NCI-H460 (cell line): ENCODE results near the gene DEXI. TPM values are rescaled to one million over a fixed set of nuclear protein-coding genes. Genes with fewer than 3 reads are reported as not detected.
"Not testable (repeated sequence)": the region's sequence is repeated elsewhere in the genome, so short reads cannot be mapped to it uniquely, and the experiment has no call there.

Experiments used
- DNase-seq: peaks from one replicate; pipeline ENCODE4 v3.0.0-alpha.2; 2016; ENCODE audit warnings: low read depth; ENCODE audit errors: extremely low read depth
- total RNA-seq: library from RNA; depleted of rRNA; stranded (reverse); fragments of >200 nt; shearing (Covaris generic); gene quantifications from 2 replicates; pipeline ENCODE4 v1.2.3, GENCODE V29; 2014

DEXI gene
- total RNA-seq, 1 experiment from 2014 or later = 35.3 TPM

DNA sequence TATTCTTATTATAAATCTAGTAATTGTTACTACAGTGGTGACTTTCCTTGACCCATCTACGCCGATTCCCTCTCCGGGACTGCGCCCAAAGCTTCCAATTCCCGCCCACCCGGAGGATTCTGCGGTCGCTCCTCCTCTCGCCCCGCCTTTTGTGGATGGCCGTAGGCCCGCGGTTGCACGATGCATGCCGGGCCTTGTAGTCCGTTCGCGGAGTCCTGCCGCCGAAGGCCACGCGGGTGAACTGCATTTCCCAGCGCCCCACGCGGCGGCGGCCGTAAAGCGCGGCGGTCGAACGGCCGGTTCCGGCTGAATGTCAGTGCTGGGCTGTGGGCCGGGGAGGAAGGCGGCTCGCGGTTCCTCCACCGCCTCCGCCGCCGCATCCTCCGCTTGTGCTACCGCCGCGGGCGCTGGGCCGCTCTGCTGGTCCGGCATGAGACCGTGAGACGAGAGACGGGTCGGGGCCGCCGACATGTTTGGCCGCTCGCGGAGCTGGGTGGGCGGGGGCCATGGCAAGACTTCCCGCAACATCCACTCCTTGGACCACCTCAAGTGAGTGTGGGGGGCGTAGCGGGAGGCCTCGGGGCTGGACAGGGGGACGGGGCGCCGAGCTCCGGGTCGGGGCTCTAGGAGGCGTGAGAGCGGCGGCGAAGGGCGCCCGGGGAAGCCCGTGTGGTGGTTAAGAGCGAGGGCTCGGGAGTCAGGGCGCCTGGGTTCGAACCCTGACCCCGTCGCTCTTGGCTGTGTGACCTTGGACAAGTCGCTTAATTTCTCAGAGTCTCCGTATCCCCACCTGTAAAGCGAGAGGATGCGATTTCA, 2.2 kb upstream of the DEXI start, which contains the start of gene CLEC16A:
CLEC16A (plus strand) TSS at position 316 of the 816 bp plus-strand sequence; CDS start at position 470, 154 bp downstream.
- peak; percentile 94 for DNase-seq

GRCh38 chr16:10943064-10943353, 741 bp upstream of the DEXI start:
- no peak for DNase-seq

GRCh38 chr16:10941935-10942351, 325 bp downstream of the DEXI start:
- DNase-seq = not testable (repeated sequence)

DNA sequence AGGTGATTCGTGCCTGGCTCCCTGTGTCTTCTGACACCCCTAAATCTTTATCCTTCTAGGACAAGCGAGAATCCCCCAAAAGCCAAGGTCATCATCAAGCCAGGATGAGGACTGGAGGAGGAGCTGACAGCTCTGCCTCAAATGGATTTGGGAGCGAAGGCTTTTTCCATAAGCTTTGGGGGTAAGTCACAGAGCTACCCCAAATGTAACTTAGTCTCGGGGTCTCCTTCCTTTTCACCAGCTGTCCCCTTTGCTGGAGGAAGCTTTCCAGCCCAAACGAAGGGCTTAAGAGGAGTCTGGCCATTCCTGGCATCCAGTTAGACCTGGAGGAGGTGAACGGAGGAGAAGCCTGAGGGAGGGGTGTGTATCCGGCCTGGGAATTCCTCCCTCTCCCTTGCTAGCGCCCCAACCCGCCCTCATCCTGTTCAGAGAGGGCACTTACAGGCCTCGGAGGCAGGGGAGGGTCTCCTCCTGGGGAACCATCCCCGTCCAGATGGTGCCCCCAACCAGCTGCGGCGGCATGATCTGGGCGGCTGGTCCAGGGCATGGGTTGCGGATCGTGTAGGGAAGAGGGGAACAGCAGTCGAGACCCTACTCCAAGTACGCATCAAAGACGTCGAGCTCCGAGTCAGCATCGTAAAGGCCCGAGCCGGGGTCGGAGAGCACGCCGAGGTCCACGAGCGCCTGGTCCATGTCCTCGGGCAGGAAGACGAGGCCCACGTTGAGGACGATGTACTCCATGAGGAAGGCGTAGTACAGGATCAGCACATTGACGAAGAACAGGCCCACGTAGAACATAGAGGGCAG, 938 bp downstream of the DEXI start:
- DNase-seq = no peak

GRCh38 chr16:10940501-10941079, 1.7 kb downstream of the DEXI start:
- no peak for DNase-seq

DNA sequence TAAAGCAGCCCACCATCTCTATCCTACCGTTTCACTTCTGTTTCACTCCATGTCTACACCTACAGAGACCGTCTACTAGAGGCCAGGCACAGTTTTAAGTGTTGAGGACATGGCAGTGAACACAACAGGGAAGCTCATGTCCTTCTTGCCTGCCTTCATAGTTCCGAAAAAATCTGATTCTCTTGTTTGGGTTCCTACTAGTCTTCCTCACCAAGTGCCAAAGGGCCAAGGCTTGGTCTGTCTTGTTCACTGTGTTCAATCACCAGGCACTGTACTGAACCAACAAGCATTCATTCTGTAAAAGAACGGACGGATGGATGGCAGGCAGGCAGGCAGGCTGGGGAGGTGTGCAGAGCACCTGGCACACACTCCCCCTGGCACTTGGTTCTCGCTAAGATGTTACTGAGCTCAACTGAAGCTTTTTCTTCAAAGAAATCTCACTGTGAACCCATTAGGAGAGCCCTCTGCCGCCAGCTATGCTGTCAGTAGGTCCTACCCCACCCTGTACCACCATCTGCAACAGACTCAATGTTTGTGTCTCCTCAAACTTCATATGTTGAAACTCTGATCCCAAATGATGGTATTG, 2.5 kb downstream of the DEXI start:
- no peak for DNase-seq

DNA sequence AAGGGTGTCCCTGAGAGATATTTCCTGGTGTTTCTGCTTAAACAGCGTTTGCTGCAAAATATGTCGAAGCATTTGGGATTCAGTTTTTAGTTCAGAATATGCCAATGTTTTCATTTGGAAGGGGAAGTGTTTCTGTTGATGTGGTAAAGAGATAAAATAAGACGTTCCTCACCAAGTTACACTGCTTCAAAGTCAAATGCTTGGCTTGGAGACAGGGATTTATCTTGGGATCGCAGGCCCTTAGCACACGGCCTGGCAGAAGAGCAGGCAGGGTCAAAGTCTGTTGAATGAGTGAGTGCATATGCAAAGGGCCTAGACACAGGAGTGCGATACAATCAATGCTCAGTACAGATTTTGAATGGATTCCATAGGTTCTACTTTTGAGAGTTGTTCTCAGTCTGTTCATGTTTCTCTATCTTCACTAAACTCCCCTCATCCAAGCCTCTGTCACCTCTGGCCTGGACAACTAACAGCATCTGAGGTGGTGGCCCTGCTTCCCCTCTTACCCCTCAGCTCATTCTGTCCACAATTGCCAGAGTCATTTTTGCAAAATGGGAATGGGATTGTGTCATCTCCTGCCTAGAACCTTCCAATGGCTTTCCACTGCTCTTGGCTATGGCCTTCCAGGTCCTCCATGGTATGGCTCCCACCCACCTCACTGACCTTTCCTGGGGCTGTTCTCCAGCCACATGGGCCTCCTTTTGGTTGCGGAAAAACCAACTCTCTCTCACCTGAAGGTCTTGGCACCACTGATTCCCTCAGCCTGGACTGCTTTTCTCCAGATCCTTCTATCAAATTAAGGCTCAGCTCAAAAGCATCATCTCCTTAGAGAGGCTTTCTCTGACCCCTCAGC, 3.2 kb downstream of the DEXI start:
- no peak for DNase-seq

DNA sequence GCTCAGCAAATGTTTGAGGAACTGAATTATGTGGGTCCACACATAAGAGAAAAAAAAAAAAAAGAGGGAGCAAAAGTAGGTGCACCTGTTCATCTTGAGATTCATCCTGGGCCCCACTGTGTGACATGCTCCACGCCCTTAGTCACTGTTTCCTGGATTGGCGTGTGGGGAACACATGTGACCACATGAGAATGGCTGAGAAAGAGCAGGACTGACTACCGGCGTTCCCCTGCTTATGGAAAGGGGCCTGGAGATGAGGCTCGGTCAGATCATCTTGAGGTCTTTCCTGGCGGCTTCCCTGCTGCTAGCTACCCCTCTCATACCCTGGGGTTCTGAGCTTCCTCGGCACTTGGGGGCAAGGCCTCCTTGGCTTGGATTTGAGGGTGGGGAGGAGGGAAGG, 3.9 kb downstream of the DEXI start:
- DNase-seq = no peak

DNA sequence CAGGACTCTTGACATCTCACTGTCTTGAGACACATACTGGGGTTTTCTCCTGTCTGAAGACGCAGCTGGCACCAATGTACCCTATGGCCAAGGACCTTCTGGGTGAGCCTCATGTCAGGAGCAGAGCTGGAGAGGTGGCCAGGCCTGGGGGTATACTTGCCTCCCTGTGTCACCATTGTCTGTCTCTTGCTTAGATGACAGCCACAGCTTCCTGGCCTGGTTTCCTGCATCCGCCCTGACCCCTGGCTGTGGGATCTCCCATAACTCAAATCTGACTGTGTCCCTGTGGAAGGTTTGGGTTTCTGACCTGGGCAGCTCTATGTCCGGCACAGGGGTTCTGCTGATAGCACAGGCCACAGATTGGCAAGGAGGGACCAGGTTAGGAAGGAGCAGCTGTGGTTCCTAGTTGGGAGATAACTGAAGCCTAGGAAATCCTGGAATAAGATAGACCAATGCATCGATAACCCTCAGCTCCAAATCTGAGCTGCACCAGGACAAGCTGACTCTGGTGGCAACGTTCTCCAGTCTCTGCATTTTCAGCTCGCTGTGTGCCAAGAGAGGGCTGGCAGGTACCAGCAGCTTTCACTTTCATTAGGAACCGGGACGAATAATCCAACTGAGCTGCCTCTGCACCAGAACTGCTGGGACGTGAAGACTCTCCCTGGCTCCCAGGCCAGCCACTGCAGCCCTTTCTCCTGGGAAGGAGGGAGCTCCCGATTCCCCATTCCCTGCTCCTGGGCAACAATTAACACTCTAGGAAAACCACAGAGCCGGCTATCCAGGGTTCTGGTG, 5.0 kb downstream of the DEXI start:
- no peak for DNase-seq

DNA sequence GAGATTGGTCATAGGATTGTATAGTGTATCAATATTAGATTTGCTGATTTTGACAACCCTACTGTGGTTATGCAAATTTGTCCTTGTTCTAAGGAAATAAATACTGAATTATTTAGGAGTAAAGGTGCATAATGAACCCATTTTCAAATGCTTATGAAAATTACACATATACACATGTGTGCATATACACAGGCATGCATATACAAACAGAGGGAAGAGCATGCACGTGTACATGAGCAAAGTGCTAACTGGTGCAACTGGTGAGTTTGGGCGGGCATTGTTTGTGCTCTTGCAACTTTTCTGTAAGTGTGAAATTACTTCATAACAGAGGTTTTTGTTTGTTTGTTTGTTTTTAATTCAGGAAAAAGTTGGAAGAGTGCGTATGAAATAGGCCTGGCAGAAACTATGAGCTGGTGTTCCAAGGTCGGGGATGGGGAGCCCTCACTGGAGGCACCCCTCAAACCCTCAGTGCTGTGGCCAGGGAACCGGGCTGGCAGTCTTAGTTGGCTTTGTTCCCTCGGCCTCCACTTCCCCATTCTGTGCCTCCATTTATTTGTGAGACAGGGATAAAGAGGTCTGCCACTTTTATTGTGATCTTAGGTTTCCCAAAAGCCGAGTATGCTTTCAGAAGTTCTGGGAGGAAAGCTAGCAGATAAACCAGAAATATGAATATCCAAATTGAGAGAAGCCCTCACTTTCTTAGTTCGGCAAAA, 5.8 kb downstream of the DEXI start:
- no peak for DNase-seq

DNA sequence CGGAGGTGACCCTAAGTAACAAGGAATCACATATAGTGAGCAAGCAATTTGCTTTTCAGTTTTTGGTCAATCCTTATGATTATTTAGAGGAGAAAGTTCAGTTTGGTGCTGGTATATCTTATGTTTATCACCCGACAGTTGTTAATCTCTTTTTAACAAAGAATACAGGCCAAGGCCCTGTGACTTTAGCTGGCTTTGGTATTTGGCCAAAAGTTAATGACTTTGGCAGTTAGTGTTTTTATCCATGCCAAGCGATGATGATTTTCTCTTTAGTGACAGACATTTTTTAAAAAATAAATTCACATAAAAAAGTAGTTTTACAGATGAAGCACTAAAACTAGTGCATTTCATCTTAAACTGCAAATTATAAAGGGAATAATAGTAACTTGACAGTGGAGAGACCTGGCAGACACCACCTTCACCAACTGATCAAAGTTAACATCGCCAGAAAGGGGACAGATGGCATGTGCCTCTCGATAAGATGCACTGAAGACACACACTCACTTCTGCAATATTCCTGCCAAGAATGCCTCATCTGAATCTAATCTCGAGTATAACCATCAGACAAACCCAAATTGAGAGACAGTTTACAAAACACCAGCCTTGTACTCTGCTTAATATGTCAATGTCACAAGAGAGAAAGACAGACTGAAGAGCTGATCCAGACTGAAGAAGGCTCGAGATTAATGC, 6.9 kb downstream of the DEXI start:
- DNase-seq = no peak

GRCh38 chr16:10934325-10935107, 7.8 kb downstream of the DEXI start:
- DNase-seq = no peak

GRCh38 chr16:10933865-10934264, 8.4 kb downstream of the DEXI start:
- no peak for DNase-seq

GRCh38 chr16:10932959-10933710, 9.1 kb downstream of the DEXI start:
- no peak for DNase-seq

GRCh38 chr16:10931977-10932632, 10.2 kb downstream of the DEXI start:
- no peak for DNase-seq

DNA sequence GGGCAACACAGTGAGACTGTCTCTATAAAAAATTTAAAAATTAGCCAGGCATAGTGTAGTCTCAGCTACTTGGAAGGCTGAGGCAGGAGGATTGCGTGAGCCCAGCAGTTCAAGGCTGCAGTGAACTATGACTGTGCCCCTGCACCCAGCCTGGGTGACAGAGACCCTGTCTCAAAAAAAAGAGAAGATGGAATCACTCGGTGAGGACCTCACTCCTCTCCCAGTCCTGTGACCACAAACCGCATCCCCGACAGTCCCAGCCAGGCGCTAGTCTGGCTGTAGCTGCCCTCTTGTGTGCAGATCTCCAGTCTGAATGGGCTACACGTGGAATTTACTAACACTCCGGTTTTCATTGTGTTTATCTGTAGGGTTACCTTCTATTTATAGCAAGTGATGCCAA, 11.1 kb downstream of the DEXI start:
- DNase-seq = no peak
